ENCODE measurements around the gene POPDC3. TPM values are rescaled to one million over a fixed set of nuclear protein-coding genes. Genes with fewer than 3 reads are reported as not detected.

Gene POPDC3
- total and polyA plus RNA-seq, 2 of the 4 experiments (the other 2 are of a cell fraction): 22.7 to 25.8 TPM

DNA sequence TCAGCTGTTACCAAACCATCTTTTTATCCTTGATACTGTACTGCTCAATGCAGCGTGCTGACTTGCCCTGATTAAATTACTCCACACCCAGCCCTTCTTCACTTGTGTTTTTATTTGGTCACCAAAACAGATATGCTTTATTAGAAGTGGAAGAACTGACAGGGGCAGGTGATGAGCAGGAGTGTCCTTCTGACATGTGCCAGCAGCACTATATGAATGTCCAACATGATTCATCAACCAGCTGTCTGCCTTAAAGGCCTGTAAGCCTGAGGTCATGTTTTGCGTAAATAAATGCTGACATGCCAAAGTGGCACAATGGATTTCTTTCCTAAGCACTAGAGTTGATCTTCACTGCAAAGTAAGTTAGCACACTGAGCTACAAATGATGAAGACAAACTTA, 15.4 kb downstream of the POPDC3 start:
- ATAC-seq (ENCODE audit: low read depth): peak; percentile 49
- Histone ChIP-seq H2BK15ac (ENCODE audit: low read depth, low read length) (no peak overlapping the region), H3K36me3 (ENCODE audit: control insufficient read depth, insufficient read depth, low read length) (no peaks in the 10 kb centered on the region; the same call in 1 of the 2 replicates), H3K18ac (ENCODE audit: low read depth, low read length) (no peak overlapping the region), H2AK5ac (ENCODE audit: low read depth, low read length) (no peak overlapping the region), H3K4me3 (ENCODE audit: insufficient read depth, low read depth, low read length) (no peak overlapping the region), H2BK5ac (ENCODE audit: low read depth, low read length, poor library complexity, severe bottlenecking) (no peak overlapping the region), H3K4ac (ENCODE audit: low read depth, low read length) (no peak overlapping the region), H2AK9ac (replicated peaks; ENCODE audit: low read depth, low read length, poor library complexity) (no peak overlapping the region), H4K5ac (ENCODE audit: low read depth, low read length) (no peak overlapping the region), H3K9ac (ENCODE audit: low read depth, low read length) (no peak overlapping the region), H4K20me1 (ENCODE audit: insufficient read depth, low read length) (no peaks in the 10 kb centered on the region), H4K8ac (ENCODE audit: low read depth in 2 of 2, low read length in 2 of 2) (no peak overlapping the region), H2BK20ac (ENCODE audit: low read depth, low read length) (no peak overlapping the region), H3K9me1 (ENCODE audit: insufficient read depth, low read length) (peaks cover 2% of the 10 kb centered on the region; the same call in 1 of the 2 replicates), H2BK120ac (ENCODE audit: low read depth, low read length) (no peak overlapping the region), H2AFZ (replicated peaks; ENCODE audit: low read length, poor library complexity) (no peak overlapping the region), H4K91ac (ENCODE audit: insufficient read depth, low read depth, low read length) (no peak overlapping the region), H3K9me3 (ENCODE audit: control insufficient read depth, insufficient read depth, low read length) (no peaks in the 10 kb centered on the region), H3K4me2 (ENCODE audit: low read depth, low read length) (no peak overlapping the region), H3K27me3 (ENCODE audit: control insufficient read depth, insufficient read depth, low read length) (no peaks in the 10 kb centered on the region), H3K4me1 (ENCODE audit: control insufficient read depth, insufficient read depth, low read length) (peaks cover 3% of the 10 kb centered on the region), H3K27ac (ENCODE audit: insufficient read depth, low read length) (no peak overlapping the region), H3K56ac (ENCODE audit: extremely low read depth, insufficient read depth, low read length) (no peak overlapping the region), H3K79me1 (ENCODE audit: low read depth in 1 of 2, low read length in 2 of 2) (peaks cover 4 to 31% of the 10 kb centered on the region in 2 experiments; a peak in 3 of 4 replicates), H3K23ac (ENCODE audit: low read depth, low read length) (no peak overlapping the region), H3K14ac (replicated peaks; ENCODE audit: low read depth, low read length) (no peak overlapping the region)
- peak; percentile 53 for DNase-seq
- ChIA-PET POLR2A (ENCODE audit: unreplicated experiment) (no interaction called here), CTCF (interaction anchor here (0.6 to 0.7 kb wide), 3 partner anchors 77 to 527 kb away, joined by 3 to 4 read pairs (median 3); no protein-coding TSS in a partner anchor)
- TF ChIP-seq MAZ (IDR thresholded peaks at IDR 0.05; ENCODE audit: borderline replicate concordance, low read depth, low read length) (no peak), CEBPB (IDR thresholded peaks at IDR 0.05; ENCODE audit: low read depth, low read length) (no peak), RCOR1 (IDR thresholded peaks at IDR 0.05; ENCODE audit: insufficient replicate concordance, low read length) (no peak), BHLHE40 (IDR thresholded peaks at IDR 0.05; ENCODE audit: low read depth, low read length) (peak; percentile 37; the same call in 1 of the 2 replicates), POLR2A (IDR thresholded peaks at IDR 0.05; ENCODE audit: low read depth, low read length) (no peak), MAFK (IDR thresholded peaks at IDR 0.05; ENCODE audit: low read depth, low read length) (peak; percentile 78), MXI1 (IDR thresholded peaks at IDR 0.05; ENCODE audit: borderline replicate concordance, low read depth, low read length) (no peak), RAD21 (IDR thresholded peaks at IDR 0.05; ENCODE audit: low read length) (no peak)
- in situ Hi-C loops (cut with MboI; ENCODE audit: low sequenced_read_pairs) (no loop called here), intact Hi-C loops (cut with micrococcal nuclease) (no loop called here), dilution Hi-C loops (cut with HindIII; ENCODE audit: low sequenced_read_pairs, unreplicated experiment) (no loop called here)
- WGBS, 2 experiments (ENCODE audit: extremely low coverage in 2 of 2, insufficient read length in 1 of 2): 70% methylated on average over 1 of the region's 2 CpGs; no CpG with 5 or more reads in 1 of the 2 experiments
- no TSS peak for BruUV-seq (replicated peaks)

Measured in IMR-90 (cell line).